NCI-H510A (cell line): ENCODE measurements around the gene GPRIN3.

Experiments
- DNase-seq: peaks from one replicate; lab custom pipeline; 2025; lab: John Stamatoyannopoulos, UW

GPRIN3 gene

DNA sequence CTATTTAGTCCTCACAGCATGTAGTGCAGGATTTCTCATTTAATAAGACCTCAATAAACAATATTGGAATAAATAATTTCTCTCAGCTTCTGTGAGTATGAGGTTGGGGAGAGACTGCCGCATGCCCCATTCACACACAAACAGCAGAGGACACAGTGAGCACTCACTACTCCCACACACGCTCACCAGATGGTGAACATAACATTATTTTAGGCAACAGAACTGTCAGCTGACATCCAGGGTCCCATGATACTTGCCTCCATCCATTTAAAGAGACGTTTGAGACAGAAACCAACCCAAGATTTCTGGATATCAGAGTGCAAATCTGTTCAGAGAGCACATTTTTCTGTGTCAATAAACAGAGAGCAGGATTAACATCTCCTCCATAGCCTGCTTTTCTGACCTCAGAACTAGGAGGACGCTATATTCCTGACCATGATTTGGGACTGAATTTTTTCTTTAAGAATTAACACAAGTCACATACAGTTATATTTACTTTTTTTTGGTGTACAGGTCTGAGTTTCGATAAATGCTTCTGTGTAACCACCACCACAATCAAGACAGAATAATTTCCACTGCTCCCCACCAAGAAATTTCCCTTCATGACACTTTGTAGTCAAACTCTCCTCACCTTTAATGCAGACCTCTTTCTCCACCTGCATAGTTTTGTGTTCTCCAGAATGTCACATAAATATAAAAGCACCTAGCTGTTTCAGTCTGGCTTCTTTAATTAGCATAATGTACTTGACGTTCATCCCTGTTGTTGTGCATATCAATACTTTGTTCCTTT, 16.7 kb downstream of the GPRIN3 start:
- DNase-seq: no peak

DNA sequence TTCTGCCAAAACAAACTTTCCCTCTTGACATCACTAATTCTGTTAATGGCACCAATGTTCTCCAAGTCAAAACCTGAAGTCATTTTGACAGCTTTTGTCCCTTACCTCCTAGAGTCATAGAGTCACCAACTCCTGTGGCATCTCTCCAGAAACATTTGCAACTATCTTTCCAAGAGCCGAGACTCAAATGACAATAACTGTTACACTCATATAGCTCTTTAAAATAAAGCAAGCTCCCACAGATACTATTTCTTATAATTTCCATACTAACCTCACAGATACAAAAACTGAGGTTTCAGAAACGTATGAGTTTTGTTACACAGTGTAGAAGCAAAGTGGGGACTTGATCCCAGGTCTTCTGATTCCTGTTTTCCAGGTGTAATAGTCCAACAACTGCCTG, 18.3 kb downstream of the GPRIN3 start:
- DNase-seq: no peak

DNA sequence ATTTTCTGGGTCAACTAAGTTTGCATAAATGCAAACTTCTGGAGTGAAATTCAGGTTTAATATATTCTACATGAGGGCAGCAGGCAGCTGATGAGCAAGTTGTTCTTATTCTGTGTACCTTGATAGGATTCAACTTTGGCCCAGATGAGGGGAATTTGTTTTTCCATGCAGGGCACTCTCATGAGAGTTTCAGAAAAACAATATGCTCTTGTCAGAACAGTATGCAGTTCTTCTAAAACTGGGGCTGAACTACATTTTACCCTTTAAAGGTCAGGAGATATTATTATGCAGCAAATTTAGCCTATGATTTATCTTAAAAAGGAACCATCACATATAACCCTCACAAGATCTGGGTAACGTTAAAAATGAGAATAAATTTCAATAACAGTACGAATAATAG, 19.2 kb downstream of the GPRIN3 start:
- no peak for DNase-seq

GRCh38 chr4:89287945-89288344, 19.7 kb downstream of the GPRIN3 start:
- no peak for DNase-seq

DNA sequence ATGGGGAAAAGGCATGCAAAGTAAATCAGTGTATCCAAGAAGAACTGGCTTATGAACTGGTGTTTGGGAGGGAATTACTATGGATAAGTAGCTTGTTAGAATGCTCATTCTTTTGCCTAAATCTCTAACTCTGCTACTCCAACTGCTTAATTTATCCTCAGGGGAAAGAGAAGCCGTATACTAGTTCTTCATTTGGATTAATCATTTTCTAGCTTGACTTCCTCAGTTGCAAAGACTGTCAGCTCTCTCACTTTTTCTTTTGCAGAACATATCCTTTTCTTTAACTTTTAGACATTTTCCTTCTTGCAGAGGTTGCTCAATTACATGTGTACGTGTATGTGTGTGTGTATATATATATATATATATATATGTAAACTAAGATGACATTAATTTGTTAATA, 21.9 kb downstream of the GPRIN3 start:
- DNase-seq: no peak

GRCh38 chr4:89284828-89285227, 22.8 kb downstream of the GPRIN3 start:
- DNase-seq: no peak

- DNase-seq: no peak
Observed at GRCh38 chr4:89284020-89284424, 23.6 kb downstream of the GPRIN3 start.

GRCh38 chr4:89283226-89284009, 24.2 kb downstream of the GPRIN3 start:
- no peak for DNase-seq

GRCh38 chr4:89279385-89279784, 28.2 kb downstream of the GPRIN3 start:
- no peak for DNase-seq

DNA sequence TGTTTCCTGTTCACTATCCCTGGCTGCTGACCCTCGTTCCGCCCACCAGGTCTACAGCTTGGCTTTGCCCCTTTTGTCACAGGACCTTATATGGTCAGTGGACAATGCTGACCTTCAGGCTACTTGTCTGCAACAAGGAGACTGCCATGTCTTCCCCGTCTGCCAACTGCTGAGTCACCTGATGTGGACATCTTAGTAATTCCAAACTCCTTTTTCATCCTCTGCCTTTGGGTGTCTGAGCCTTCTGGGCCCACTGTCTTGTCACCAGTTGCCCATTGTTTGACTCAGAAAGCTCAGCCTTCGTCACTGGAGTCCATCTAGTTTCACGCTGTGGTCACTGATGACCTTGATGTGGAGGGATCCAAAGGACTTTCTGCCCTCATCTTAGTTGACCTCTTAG, 30.2 kb downstream of the GPRIN3 start:
- no peak for DNase-seq

- no peak for DNase-seq
Observed at GRCh38 chr4:89276296-89276695, 31.3 kb downstream of the GPRIN3 start.

GRCh38 chr4:89275587-89275986, 32.0 kb downstream of the GPRIN3 start:
- DNase-seq: no peak

DNA sequence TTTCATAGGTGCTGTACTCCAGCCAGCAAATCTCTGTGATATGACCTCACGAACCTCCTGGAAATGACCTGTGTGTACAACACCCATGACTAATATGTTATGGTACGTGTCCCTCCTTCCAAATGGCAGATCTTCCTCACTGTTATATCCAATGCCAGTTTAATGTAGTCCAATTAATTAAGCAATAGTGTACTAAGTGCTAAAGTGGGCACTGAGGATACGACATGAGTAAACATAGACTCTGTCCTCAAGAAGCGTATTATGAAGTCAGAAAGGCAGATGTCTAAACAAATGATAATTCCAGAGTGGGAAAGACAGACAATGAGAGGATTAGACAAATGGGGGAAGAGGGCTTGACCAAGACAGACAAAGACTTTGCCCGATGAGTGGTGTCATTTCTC, 33.9 kb downstream of the GPRIN3 start:
- DNase-seq: no peak

DNA sequence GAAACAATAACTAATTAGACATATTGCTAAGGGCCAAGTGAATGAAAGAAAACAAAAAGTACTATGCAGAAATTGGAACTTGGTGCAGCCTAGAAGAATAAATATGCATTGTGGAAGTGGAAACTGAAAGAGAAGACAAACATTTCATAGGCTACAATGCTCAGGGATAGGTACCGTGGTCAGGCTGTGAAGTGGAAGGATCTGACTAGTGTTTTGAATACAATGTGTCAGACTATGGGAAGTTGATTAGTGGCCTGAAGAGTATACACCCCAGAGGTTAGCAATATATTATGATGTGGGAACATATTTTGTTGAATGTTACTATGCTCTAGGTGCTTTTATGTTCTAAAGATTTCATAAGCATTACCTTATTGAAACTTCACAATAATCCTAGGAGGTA, 36.8 kb downstream of the GPRIN3 start:
- DNase-seq: no peak

DNA sequence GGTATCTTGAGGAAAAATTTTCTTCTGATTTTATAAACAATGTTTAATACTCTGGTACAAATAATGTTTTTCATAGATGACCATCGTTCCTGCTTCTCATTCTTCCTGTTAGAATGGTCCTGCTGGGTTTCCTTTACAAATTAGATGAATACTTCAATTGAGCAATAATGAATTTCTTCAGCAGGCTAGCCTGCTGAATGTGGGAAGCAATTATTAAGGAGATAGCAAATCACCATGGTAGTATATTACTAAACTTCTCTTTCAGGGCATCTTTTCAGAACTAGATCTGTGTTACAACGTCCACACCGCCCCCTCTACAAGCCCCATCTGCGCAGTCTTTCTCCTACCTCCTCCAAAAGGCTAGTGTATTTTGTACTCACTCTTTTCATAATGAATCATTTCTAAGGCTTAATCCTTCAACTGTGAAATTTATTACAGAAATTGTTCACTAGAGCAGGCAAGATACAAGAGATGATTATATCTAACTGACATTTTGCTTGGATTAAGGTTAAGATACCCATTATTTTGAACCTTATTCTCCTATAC, 38.4 kb downstream of the GPRIN3 start:
- no peak for DNase-seq

DNA sequence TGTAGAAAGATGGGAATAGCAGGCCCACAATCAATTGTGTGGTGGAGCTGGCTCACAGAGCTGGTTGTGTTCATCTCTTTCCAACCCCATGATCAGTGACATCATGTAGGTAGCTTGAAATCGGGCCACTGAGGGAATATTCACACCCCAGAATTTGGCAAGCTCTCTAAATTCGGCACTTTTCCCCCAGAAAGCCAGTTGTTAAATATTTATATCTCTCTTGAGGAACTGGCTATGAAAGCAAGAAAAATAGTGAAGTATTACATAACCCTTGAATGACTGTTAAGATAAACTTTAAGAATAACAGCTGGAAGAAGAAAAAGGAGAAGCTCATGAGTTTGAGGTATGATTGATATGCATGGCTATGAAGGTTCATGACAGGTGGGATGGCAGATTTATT, 38.9 kb downstream of the GPRIN3 start:
- DNase-seq: no peak

GRCh38 chr4:89267846-89268245, 39.8 kb downstream of the GPRIN3 start:
- no peak for DNase-seq

DNA sequence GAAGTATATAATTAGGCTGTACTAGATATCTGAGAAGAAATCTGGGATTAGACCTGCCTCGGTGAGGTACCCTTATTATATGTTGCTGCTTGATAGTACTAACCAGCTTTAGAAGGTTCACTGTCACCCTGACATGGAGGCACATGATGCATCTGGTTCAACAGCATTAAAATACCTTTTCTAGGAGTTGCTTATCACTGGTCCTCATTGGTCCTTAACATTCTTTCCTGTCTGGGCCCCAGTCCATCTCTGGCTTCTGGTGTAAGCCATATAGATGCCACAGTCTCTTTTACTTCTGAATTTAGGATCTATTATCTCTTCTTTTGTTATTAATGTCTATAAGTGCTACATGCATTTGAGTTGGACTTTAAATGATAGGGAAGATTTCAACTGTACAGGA, 40.2 kb downstream of the GPRIN3 start:
- DNase-seq: no peak

GRCh38 chr4:89266128-89266527, 41.5 kb downstream of the GPRIN3 start:
- no peak for DNase-seq

- no peak for DNase-seq
Observed at GRCh38 chr4:89263265-89263664, 44.3 kb downstream of the GPRIN3 start.

DNA sequence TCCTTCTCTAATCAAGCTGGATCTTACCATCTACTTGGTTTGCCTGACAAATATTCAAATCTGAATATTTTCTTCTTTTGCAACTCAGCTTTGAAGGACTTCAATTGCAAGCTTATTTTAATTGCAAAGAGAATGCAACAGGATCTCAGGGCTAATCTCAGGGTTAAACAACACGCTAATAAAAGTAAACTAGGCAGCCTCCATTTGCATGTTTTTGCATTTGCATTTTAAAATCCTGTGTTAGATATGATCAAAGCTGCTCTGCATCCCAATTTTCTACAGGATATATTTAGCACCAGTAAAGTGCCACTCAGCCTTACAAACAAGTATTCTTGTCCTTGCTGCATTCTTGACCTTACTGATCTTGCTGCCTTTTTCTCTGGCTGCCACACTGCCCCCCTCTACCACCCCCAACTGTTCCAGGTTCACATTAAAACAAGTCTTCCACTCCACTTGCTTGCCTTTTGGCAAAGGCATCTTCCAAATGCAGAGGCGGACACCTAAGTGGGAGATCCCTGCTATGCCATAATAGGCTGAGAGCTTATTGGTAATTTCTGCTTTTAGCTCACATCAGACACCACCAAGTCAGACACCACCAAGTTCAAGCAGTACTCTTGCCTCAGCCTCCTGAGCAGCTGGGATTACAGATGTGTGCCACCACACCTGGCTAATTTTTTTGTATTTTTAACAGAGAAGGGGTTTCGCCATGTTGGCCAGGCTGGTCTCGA, 48.1 kb downstream of the GPRIN3 start:
- no peak for DNase-seq

- DNase-seq: no peak
Observed at GRCh38 chr4:89258506-89258905, 49.1 kb downstream of the GPRIN3 start.

DNA sequence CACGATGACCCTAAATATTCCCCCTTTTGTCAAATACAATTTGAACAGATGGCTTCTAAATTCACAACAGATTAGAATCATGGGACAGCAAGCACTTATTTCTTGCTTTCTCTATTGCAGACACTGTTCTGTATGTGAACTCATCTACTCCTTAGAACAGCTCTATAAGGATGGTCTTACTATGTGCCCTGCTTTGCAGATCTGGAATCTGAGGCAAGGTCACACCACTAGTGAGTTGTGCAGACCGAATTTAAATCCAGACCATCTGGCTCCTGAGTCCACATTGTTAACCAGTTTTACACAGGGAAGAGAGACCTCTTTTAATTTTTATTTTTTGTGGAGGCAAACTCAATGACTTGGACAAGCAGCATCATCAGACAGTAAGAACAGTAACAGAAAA, 50.2 kb downstream of the GPRIN3 start:
- no peak for DNase-seq
